Activated T-cell treated with anti-CD3 and anti-CD28 coated beads, Interleukin-2, amount 50 U/mL, for 24 hours (primary cell): ENCODE measurements around the gene RPL27A.

Source experiments
- DNase-seq: peaks from one replicate; pipeline ENCODE4 v3.0.0-alpha.2; 2020
- H3K27ac Mint-ChIP-seq: 2 replicates; pipeline ENCODE4 v1.8.0; 2020; ENCODE audit warnings: mild to moderate bottlenecking, mixed read lengths
- H3K27me3 Mint-ChIP-seq: 2 replicates; pipeline ENCODE4 v1.8.0; 2020; ENCODE audit warnings: mixed read lengths
- H3K36me3 Mint-ChIP-seq: 2 replicates; pipeline ENCODE4 v1.8.0; 2020; ENCODE audit warnings: low read depth, mixed read lengths
- H3K4me1 Mint-ChIP-seq: 2 replicates; pipeline ENCODE4 v1.8.0; 2020; ENCODE audit warnings: low read depth, mixed read lengths
- H3K4me3 Mint-ChIP-seq: 2 replicates; pipeline ENCODE4 v1.8.0; 2020; ENCODE audit warnings: mild to moderate bottlenecking, moderate library complexity, mixed read lengths
- H3K9me3 Mint-ChIP-seq: 2 replicates; pipeline ENCODE4 v1.8.0; 2020; ENCODE audit warnings: mixed read lengths

Gene RPL27A

GRCh38 chr11:8731647-8732323 lies 49.2 kb downstream of the RPL27A start:
- no peaks in the 10 kb centered on the region for H3K27me3 Mint-ChIP-seq
- no peak overlapping the region for H3K4me3 Mint-ChIP-seq
- H3K36me3 Mint-ChIP-seq = no peaks in the 10 kb centered on the region
- H3K4me1 Mint-ChIP-seq = no peaks in the 10 kb centered on the region
- no peaks in the 10 kb centered on the region for H3K9me3 Mint-ChIP-seq
- no peak overlapping the region for H3K27ac Mint-ChIP-seq
- DNase-seq = no peak

GRCh38 chr11:8732324-8732670 lies 49.7 kb downstream of the RPL27A start:
- no peaks in the 10 kb centered on the region for H3K36me3 Mint-ChIP-seq
- H3K27me3 Mint-ChIP-seq = no peaks in the 10 kb centered on the region
- DNase-seq = no peak
- no peaks in the 10 kb centered on the region for H3K9me3 Mint-ChIP-seq
- no peak overlapping the region for H3K27ac Mint-ChIP-seq
- no peak overlapping the region for H3K4me3 Mint-ChIP-seq
- no peaks in the 10 kb centered on the region for H3K4me1 Mint-ChIP-seq

- H3K27ac Mint-ChIP-seq = no peak overlapping the region
Observed at GRCh38 chr11:8732748-8733241, 50.2 kb downstream of the RPL27A start.

GRCh38 chr11:8733852-8734251 lies 51.3 kb downstream of the RPL27A start:
- Mint-ChIP-seq H3K27ac (no peak overlapping the region), H3K27me3 (no peaks in the 10 kb centered on the region), H3K36me3 (no peaks in the 10 kb centered on the region), H3K9me3 (no peaks in the 10 kb centered on the region), H3K4me1 (no peaks in the 10 kb centered on the region), H3K4me3 (no peak overlapping the region)
- no peak for DNase-seq

More at GRCh38 chr11:8732748-8733241, 50.2 kb downstream of the RPL27A start:
- no peak for DNase-seq
- no peaks in the 10 kb centered on the region for H3K9me3 Mint-ChIP-seq
- no peak overlapping the region for H3K4me3 Mint-ChIP-seq
- no peaks in the 10 kb centered on the region for H3K27me3 Mint-ChIP-seq
- H3K4me1 Mint-ChIP-seq = no peaks in the 10 kb centered on the region
- no peaks in the 10 kb centered on the region for H3K36me3 Mint-ChIP-seq

- H3K27me3 Mint-ChIP-seq = no peaks in the 10 kb centered on the region
- no peaks in the 10 kb centered on the region for H3K4me1 Mint-ChIP-seq
- no peaks in the 10 kb centered on the region for H3K9me3 Mint-ChIP-seq
- H3K4me3 Mint-ChIP-seq = no peak overlapping the region
- no peak for DNase-seq
- no peaks in the 10 kb centered on the region for H3K36me3 Mint-ChIP-seq
- H3K27ac Mint-ChIP-seq = no peak overlapping the region
Observed at GRCh38 chr11:8735094-8735493, 52.5 kb downstream of the RPL27A start.

GRCh38 chr11:8739309-8739793 lies 56.8 kb downstream of the RPL27A start:
- H3K27me3 Mint-ChIP-seq = no peaks in the 10 kb centered on the region
- peaks cover 3% of the 10 kb centered on the region for H3K4me1 Mint-ChIP-seq
- no peak for DNase-seq

More at GRCh38 chr11:8739309-8739793, 56.8 kb downstream of the RPL27A start:
- Mint-ChIP-seq H3K27ac (no peak overlapping the region), H3K4me3 (no peak overlapping the region), H3K36me3 (no peaks in the 10 kb centered on the region), H3K9me3 (no peaks in the 10 kb centered on the region)
